GM21717 (cell line): ENCODE data around the gene SSRP1.
"Not testable (repeated sequence)": the region's sequence is repeated elsewhere in the genome, so short reads cannot be mapped to it uniquely, and the experiment has no call there.

ENCODE experiments used
- ATAC-seq: cut with Tn5 transposase; IDR thresholded peaks from one replicate; pipeline ENCODE4 v1.9.1; 2021; ENCODE audit warnings: mild to moderate bottlenecking, moderate library complexity; ENCODE audit not compliant: unreplicated experiment

The SSRP1 gene

DNA sequence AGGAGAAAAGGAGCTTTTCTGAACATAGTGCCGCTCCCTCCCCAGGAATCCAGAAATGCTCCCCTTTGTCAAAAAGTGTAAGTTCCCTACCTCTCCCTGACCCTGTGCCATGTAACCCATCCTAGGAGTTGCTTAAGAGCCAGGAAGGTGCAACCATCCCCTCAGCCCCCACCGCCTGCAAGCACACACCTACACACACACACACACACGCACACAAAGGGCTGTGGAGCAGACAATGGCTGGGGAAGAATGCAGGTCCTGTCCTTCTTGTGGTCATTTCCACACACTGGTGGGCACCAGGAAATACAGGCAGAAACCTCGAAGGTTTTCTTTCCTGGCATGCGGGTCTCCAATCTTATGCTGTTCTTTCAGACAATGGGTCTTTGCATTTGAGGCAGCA, 3.6 kb upstream of the SSRP1 start:
- ATAC-seq = no peak

GRCh38 chr11:57338142-57338541, 2.5 kb upstream of the SSRP1 start, which contains the start of gene P2RX3:
TSS of gene P2RX3 (plus strand) at chr11:57338352. CDS start at chr11:57338551, 199 bp downstream.
- ATAC-seq = no peak

DNA sequence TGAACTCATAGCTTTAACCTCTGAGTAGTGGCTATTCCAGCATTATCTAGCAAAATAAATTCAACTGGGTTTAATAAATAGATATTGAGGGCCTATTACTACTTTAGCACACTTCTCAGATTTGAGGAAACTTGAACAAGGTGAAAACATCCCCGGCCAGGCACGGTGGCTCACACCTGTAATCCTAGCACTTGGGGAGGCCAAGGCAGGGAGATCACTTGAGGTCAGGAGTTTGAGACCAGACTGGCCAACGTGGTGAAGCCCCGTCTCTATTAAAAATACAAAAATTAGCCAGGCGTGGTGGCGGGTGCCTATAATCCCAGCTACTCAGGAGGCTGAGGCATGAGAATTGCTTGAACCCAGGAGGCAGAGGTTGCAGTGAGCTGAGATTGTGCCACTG, 1.2 kb upstream of the SSRP1 start:
- not testable (repeated sequence) for ATAC-seq

DNA sequence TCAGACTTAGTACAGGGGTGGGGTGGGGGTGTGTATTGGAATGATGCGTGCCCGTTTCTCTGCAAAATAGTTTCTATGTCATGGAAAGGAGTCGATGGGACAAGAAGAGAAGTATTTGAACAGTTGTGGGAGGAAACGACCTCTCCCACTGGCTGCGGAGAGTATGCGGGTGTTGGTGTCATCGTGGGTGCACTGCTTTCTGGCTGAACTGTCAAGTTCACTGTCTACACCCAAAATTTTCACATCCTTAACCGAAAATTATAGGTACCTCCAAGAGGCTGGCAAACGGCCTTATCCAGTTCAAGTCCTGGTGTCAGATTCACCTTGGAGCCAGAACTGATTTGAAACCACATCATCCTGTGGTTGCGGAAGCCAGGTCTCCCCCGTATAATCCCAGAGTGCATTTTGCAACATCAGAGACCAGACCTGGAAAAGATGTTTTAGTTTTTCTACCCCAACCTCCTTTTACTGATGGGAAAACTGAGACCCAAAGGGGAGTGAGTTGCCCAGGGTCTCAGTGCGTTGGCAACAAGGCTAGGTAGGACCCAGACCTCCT, 497 bp upstream of the SSRP1 start:
- no peak for ATAC-seq

GRCh38 chr11:57335023-57335342, 709 bp downstream of the SSRP1 start:
- peak; percentile 1 for ATAC-seq

- no peak for ATAC-seq
These were observed 2.8 kb downstream of the SSRP1 start for GRCh38 chr11:57332694-57333440.

DNA sequence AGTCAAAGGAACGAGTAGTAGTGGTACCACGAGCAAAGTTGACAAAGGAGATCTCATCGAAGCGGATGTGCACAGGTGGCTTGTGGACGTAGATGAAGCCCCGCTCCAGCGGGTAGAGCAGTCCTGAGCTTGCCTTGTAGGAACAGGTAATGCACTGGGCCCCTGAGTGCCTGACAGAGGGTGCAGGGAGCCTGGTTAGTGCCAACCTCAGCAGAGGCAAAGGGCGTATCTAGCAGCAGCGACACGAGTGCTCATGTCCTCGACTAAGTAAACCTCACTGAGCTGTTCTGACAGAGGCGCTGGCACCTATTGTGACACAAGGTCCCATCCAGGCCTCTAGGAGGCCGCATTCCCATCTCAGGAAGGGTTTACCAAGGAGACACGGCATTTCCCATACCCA, 4.0 kb downstream of the SSRP1 start:
- no peak for ATAC-seq

GRCh38 chr11:57330029-57330428, 5.7 kb downstream of the SSRP1 start:
- ATAC-seq = no peak

- no peak for ATAC-seq
These were observed 8.0 kb downstream of the SSRP1 start for GRCh38 chr11:57327721-57328120.

- peak; percentile 3 for ATAC-seq
These were observed 10.0 kb downstream of the SSRP1 start for GRCh38 chr11:57325735-57326048.

- ATAC-seq = peak; percentile 92
These were observed 10.6 kb downstream of the SSRP1 start, which contains the start of gene TNKS1BP1 for GRCh38 chr11:57324886-57325734. TSS of gene TNKS1BP1 (minus strand) at chr11:57324952. CDS start at chr11:57321885, 3,067 bp downstream.

DNA sequence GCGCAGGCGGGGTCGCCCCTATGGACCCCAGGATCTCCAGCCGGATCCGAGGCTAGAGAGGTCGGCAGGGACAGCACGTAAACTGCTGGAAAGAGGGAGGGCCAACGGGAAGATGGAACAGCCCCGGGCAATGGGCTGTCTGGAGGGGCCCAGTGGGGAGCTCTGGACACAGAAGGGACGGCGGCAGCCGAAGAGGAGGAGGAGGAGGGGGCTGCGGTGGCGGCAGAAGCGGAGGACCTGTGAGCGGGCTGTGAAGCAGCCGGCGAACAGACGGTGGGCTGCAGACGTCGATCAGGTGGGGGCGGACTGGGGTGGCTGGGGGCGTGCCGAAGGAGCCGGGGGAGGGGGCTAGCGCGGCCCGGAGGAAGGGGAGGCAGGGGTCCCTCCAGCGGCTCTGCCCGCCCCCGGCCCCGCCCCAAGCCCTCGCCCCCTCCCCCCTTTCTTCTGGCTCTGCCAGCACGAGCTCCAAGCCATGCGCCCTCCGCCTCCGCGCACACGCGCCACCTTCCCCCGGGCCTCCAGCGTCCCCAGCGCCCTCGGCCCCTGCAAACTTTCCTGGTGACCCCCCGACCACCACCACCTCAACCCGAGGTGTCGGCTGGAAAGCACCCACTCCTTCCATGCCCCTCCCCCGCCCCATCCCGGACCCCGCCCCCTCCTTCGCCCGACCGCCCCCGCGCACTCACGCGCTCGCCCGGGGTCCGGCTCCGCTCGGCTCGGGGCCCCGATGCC, 11.4 kb downstream of the SSRP1 start:
- ATAC-seq = no peak

GRCh38 chr11:57323855-57324153, 11.9 kb downstream of the SSRP1 start:
- ATAC-seq = no peak

- no peak for ATAC-seq
These were observed 12.4 kb downstream of the SSRP1 start for GRCh38 chr11:57323167-57323854.

DNA sequence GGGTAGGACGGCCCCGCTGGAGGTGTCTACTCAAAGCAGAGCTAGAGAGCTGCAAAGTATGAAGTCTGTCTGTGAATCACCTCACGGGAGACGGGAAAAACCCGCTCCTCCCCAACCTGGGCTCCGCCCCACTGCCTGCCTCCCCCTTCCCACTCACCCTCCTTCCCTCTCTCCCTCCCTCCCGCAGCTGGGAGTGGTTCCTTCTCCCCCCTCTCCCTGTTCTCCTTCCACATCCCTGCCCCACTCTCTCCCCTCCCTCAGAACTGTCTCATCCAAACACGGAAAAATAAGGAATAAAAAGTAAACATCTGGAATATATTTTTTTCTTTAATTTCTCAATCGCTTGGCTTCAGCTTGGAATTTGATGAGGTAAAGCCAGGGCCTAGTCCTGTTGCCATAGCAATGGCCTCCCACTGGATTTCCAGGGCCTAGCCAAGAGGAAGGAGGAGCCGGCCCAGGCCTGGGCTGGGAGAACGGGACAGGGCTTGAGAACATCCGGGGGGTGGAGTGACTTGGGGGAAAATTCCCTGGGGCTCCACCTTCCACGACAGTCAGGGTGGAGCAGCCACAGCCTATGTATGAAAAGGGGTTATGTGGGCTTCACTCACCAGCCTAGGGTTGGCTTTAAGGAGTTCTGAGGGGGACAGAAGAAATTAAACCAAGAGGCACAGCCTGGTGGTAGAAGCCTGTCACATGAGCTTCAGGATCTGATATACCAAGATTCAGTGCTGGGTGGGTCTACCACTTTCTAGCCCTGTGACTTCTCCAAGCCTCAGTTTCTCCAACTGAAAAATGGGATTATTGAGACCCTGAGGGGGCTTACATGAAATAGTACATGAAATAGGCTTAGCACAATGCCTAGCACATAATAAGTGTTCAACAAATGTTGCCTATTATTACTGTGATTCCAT, 13.2 kb downstream of the SSRP1 start:
- no peak for ATAC-seq

DNA sequence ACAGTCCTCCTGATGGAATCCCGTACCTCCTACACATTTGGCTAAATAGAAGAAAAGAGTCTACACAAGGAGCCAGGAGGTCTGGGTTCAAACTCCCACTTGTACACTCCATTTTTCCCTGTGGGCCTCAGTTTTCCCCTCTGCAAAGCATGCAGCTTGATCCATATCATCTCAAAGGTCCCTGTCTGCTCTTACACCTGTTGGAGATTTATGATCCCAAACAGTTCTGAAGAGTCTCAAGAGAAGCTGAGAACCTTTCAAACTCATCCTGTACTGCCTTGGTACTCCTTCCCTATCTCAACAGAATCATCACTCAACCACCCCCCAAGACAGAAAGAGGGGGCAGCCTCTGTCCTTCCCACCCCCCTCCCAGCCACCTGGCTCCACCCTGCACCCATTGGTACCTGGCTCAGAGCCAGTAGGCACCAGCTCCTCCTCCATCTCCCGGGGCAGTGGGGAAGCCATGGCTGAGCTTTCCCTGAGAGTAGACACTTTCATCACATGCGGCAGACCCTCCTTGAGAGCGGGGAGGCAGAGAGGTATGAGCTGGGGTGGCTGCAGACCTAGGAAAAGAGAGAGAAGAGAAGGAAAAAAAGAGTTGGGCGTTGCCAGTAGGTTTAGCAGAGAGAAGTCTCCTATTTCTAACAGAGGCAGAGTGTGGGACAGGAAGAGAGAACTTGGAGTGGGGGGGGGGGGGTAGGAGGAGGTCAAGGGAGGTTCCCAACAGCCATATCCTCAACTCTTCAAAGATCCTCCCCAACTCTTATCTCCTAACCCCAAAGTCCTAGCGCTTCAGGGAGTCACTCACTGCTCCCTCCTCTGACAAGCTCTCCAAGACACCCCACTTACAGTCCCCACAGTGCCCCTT, 14.1 kb downstream of the SSRP1 start:
- ATAC-seq = no peak

GRCh38 chr11:57320719-57321387, 14.8 kb downstream of the SSRP1 start:
- no peak for ATAC-seq

DNA sequence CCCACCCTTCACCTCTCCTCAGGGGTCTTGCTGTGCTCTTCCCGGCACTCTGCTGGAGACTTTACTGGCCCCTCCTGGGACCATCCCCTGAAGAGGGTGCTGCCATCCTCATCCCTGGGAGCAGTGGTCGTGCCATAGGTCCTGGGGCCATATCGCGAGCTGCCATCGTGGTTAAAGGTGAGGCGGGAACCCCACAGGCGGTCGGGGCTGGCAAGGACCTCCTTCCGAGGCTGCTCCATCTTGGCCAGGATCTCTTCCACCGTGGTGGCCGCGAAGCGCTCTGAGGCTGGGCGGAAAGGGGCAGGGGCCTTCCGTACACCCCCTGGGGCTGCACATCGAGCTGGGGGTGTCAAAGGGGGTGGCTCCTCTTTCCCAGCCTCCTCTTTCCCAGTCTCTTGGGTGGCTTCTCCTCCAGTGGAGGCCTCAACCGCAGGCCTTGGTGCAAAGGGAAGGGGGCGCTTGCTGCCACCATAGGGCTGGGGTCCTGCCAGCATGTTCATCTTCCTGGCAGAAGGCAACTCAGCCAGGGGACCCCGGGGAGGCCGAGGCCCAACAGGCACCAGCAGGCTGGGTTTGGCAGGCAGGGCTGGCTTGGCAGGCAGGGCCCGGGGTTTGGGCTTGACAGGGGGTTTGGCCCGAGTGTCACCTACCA, 15.5 kb downstream of the SSRP1 start:
- ATAC-seq = no peak
